A549 (cell line): ENCODE results near the gene BEST3. TPM values are rescaled to one million over a fixed set of nuclear protein-coding genes. Genes with fewer than 3 reads are reported as not detected.

Experiments
- ATAC-seq, 2 experiments: fragments of 200-7000 bp in 1 of 2; fragments of >200 bp in 1 of 2; cut with Nextera tagmentation in 1 of 2; cut with Tn5 transposase in 1 of 2; 3 replicates each; pipeline versions ENCODE4 v1.8.0 to v1.9.1; 2018 to 2020; ENCODE audit warnings: mild to moderate bottlenecking in 1 of 2, moderate library complexity in 1 of 2
- CTCF ChIA-PET: fragments of 300-600 bp; sonication (Branson Sonifier 250); formaldehyde crosslinking; extraction: SDS; loops from one replicate; lab custom pipeline; 2021; ENCODE audit warnings: antibody characterized with exemption, inconsistent platforms; lab: Yijun Ruan, JAX
- POLR2A ChIA-PET: fragments of 350-600 bp; formaldehyde crosslinking; extraction: SDS; loops from one replicate; lab custom pipeline; 2021; ENCODE audit warnings: antibody characterized with exemption, inconsistent platforms; lab: Yijun Ruan, JAX
- DNase-seq, 2 experiments: peaks; one replicate each; pipeline versions ENCODE4 v3.0.0 to v3.0.0-alpha.2; 2011 to 2016; ENCODE audit warnings: low read depth in 1 of 2, low spot score in 1 of 2
- FAIRE-seq: peaks from 2 replicates; lab custom pipeline; 2011; peaks lifted over from hg19 to GRCh38; lab: Jason Lieb, UNC
- H3K27ac ChIP-seq, 2 experiments: fragments of >200 bp; sonication (Bioruptor Twin); formaldehyde crosslinking; 3 replicates each; pipeline ENCODE4 v1.5.1; 2016 to 2017
- H3K4me1 ChIP-seq: fragments of >200 bp; sonication (Bioruptor Twin); formaldehyde crosslinking; 3 replicates; pipeline ENCODE4 v1.6.1; 2016
- H3K4me2 ChIP-seq: fragments of >200 bp; sonication (Bioruptor Twin); formaldehyde crosslinking; 3 replicates; pipeline ENCODE4 v1.6.1; 2016
- H3K4me3 ChIP-seq: fragments of >200 bp; sonication (Bioruptor Twin); formaldehyde crosslinking; 3 replicates; pipeline ENCODE4 v1.5.1; 2016
- H3K9me3 ChIP-seq: fragments of >200 bp; sonication (Bioruptor Twin); formaldehyde crosslinking; 3 replicates; pipeline ENCODE4 v1.6.1; 2016
- ATOH8 ChIP-seq: fragments of 250-450 bp; sonication (Bioruptor Pico); IDR thresholded peaks from 2 replicates; pipeline ENCODE4 v1.5.0; 2020; ENCODE audit warnings: low read depth, mild to moderate bottlenecking, moderate library complexity
- CHD2 ChIP-seq: fragments of 150-350 bp; IDR thresholded peaks from 2 replicates; pipeline ENCODE4 v1.6.1; 2014; ENCODE audit warnings: low read length; ENCODE audit not compliant: partially characterized antibody
- EHF ChIP-seq: fragments of 250-450 bp; sonication (Bioruptor Pico); IDR thresholded peaks from 2 replicates; pipeline ENCODE4 v1.5.0; 2020; ENCODE audit warnings: mild to moderate bottlenecking
- FOSB ChIP-seq: fragments of 250-450 bp; sonication (Bioruptor Pico); IDR thresholded peaks from 2 replicates; pipeline ENCODE4 v1.5.0; 2020; ENCODE audit warnings: mild to moderate bottlenecking, moderate library complexity
- FOSL2 ChIP-seq, 2 experiments: fragments of 450-650 bp in 1 of 2; fragments of >200 bp in 1 of 2; sonication (Bioruptor Twin) in 1 of 2; formaldehyde crosslinking; IDR thresholded peaks; 2 replicates each; pipeline versions ENCODE4 v1.5.0 to v1.6.1; 2016 to 2020; ENCODE audit warnings: mild to moderate bottlenecking in 1 of 2, moderate library complexity in 1 of 2
- HOXA7 ChIP-seq: fragments of 250-450 bp; sonication (Bioruptor Pico); IDR thresholded peaks from 2 replicates; pipeline ENCODE4 v1.5.0; 2020; ENCODE audit warnings: mild to moderate bottlenecking, moderate library complexity
- JUNB ChIP-seq: fragments of >200 bp; sonication (Bioruptor Twin); formaldehyde crosslinking; IDR thresholded peaks from 2 replicates; pipeline ENCODE4 v1.6.1; 2016
- KDM5A ChIP-seq: fragments of 200-600 bp; sonication (generic); IDR thresholded peaks from 2 replicates; pipeline ENCODE4 v1.6.1; 2016; ENCODE audit warnings: antibody characterized with exemption, mild to moderate bottlenecking
- MAFK ChIP-seq: fragments of 450-650 bp; IDR thresholded peaks from 2 replicates; pipeline ENCODE4 v1.6.1; 2014; ENCODE audit not compliant: partially characterized antibody
- MAX ChIP-seq: IDR thresholded peaks from 2 replicates; pipeline ENCODE4 v1.6.1; 2012
- MAZ ChIP-seq: fragments of 150-350 bp; IDR thresholded peaks from 2 replicates; pipeline ENCODE4 v1.6.1; 2014; ENCODE audit warnings: antibody characterized with exemption, low read depth, low read length, borderline replicate concordance
- MYC ChIP-seq: IDR thresholded peaks from 2 replicates; pipeline ENCODE4 v1.6.1; 2012; ENCODE audit warnings: mild to moderate bottlenecking, inconsistent platforms, low read length, improper control_type of control experiment, borderline replicate concordance
- NFE2L2 ChIP-seq: fragments of 150-350 bp; conservative IDR thresholded peaks from 2 replicates; pipeline ENCODE4 v1.6.1; 2014; ENCODE audit warnings: low read length
- NPAS2 ChIP-seq: fragments of 250-450 bp; sonication (Bioruptor Pico); IDR thresholded peaks from 2 replicates; pipeline ENCODE4 v1.8.0; 2022; ENCODE audit warnings: mild to moderate bottlenecking, moderate library complexity, borderline replicate concordance
- NR3C1 ChIP-seq: fragments of >200 bp; sonication (Bioruptor Twin); formaldehyde crosslinking; IDR thresholded peaks from 3 replicates; pipeline ENCODE4 v1.6.1; 2017
- PBX3 ChIP-seq: IDR thresholded peaks from 2 replicates; pipeline ENCODE4 v1.6.1; 2012
- RAD21 ChIP-seq, 2 experiments: fragments of >200 bp in 1 of 2; sonication (Bioruptor Twin) in 1 of 2; formaldehyde crosslinking in 1 of 2; IDR thresholded peaks in 1 of 2; conservative IDR thresholded peaks in 1 of 2; 2 replicates in 1 of 2; 3 replicates in 1 of 2; pipeline ENCODE4 v1.6.1; 2012 to 2018; ENCODE audit warnings: inconsistent platforms in 1 of 2
- RCOR1 ChIP-seq: fragments of 150-350 bp; IDR thresholded peaks from 2 replicates; pipeline ENCODE4 v1.6.1; 2014; ENCODE audit warnings: antibody characterized with exemption, low read length, low read depth
- SMC3 ChIP-seq: fragments of >200 bp; sonication (Bioruptor Twin); formaldehyde crosslinking; IDR thresholded peaks from 3 replicates; pipeline ENCODE4 v1.6.1; 2018; ENCODE audit warnings: inconsistent platforms
- SREBF2 ChIP-seq: fragments of 450-650 bp; IDR thresholded peaks from 2 replicates; pipeline ENCODE4 v1.6.1; 2014; ENCODE audit warnings: mild to moderate bottlenecking, moderate library complexity
- ZC3H11A ChIP-seq: fragments of 450-650 bp; IDR thresholded peaks from 2 replicates; pipeline ENCODE4 v1.6.1; 2014; ENCODE audit warnings: antibody characterized with exemption, mild to moderate bottlenecking
- ZFP36 ChIP-seq: fragments of 450-650 bp; IDR thresholded peaks from 2 replicates; pipeline ENCODE4 v1.6.1; 2014; ENCODE audit warnings: borderline replicate concordance; ENCODE audit not compliant: partially characterized antibody
- ZSCAN20 ChIP-seq: fragments of 250-450 bp; sonication (Bioruptor Pico); IDR thresholded peaks from 2 replicates; pipeline ENCODE4 v1.8.0; 2022; ENCODE audit warnings: mild to moderate bottlenecking, moderate library complexity
- WGBS: methylation state at CpG from one replicate; pipeline ENCODE4 v1.1.6; 2017; ENCODE audit errors: missing lambda C conversion rate; 5-methylcytosine and 5-hydroxymethylcytosine counted together
- polyA plus RNA-seq, 4 experiments: library from polyadenylated mRNA; depleted of rRNA in 3 of 4; stranded (reverse); fragments of >200 nt; fragmentation: RNase III in 1 of 4; extraction: RNeasy Plus Mini Kit Qiagen cat#74134 plus additional on column Dnase treatment in 1 of 4; gene quantifications; 2 replicates in 3 of 4; 3 replicates in 1 of 4; pipeline ENCODE4 v1.2.3, GENCODE V29; 2011 to 2017
- TF ChIP-seq, protein P1 (sequence below): fragments of >200 bp; sonication (Bioruptor Twin); formaldehyde crosslinking; IDR thresholded peaks from 3 replicates; pipeline ENCODE4 v1.5.1; 2016

Gene BEST3
- polyA plus RNA-seq, 2 of the 4 experiments (the other 2 are of a cell fraction) = 0.57 to 1.2 TPM

DNA sequence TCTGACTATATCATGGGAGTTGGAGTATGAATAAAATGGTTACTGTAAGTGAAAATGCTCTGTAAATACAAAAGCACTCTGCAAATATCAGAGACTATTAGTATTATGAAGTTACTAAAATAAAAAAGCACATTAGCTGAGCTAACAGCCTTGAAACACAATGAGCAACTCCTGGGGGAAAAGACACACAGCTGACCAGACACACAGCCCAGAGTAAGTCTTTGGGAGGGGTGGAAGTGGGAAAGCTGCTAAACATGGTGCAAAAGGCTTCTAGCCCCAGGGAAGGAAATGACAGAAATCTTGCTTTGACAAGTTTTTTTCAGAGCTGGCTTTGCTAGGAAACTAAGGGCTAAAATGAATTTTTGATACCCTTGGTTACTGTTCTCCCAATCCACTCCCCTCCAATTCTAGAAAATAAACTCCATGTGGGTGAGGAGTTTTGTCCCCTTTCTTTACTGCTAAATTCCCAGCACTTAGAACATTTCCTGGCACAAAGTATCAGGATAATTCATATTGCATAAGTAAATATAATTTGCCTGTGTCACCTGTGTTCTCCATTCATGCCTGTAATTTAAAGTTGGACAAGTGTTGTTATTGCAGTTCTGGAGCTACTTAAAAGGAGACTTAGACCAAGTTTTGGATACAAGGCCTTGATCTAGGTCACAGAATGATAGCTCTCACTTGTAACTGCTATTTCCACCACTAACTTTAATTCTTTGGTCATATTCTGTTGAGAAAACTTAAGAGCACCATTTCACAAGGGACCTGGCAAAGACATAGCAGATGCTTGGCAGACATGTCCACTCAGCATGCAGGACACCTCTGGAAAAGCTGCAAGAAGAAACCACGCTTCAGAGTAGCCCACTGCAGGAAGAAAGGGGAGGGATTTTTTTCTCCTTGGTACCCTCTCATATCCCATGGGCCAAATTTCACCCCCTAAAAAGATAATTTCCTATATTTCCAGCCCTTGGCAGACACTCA lies 20.5 kb upstream of the BEST3 start (continued):
- TF ChIP-seq, protein P1, sequence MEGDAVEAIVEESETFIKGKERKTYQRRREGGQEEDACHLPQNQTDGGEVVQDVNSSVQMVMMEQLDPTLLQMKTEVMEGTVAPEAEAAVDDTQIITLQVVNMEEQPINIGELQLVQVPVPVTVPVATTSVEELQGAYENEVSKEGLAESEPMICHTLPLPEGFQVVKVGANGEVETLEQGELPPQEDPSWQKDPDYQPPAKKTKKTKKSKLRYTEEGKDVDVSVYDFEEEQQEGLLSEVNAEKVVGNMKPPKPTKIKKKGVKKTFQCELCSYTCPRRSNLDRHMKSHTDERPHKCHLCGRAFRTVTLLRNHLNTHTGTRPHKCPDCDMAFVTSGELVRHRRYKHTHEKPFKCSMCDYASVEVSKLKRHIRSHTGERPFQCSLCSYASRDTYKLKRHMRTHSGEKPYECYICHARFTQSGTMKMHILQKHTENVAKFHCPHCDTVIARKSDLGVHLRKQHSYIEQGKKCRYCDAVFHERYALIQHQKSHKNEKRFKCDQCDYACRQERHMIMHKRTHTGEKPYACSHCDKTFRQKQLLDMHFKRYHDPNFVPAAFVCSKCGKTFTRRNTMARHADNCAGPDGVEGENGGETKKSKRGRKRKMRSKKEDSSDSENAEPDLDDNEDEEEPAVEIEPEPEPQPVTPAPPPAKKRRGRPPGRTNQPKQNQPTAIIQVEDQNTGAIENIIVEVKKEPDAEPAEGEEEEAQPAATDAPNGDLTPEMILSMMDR = no peak
- no peak for TF ChIP-seq MAFK
- TF ChIP-seq ZFP36 = no peak
- TF ChIP-seq HOXA7 (CRISPR knock-in tag) = no peak
- TF ChIP-seq ZSCAN20 (CRISPR knock-in tag) = no peak

GRCh38 chr12:69714542-69714941 lies 15.4 kb upstream of the BEST3 start:
- 57% methylated on average over 3 of the region's 3 CpGs for WGBS
- FAIRE-seq = no peak
- CTCF ChIA-PET = interaction anchor here (1.1 kb wide), 1 partner anchor 23 kb away, joined by 3 read pairs; no protein-coding TSS in a partner anchor

More at GRCh38 chr12:69714542-69714941, 15.4 kb upstream of the BEST3 start:
- no peaks in the 10 kb centered on the region for H3K9me3 ChIP-seq
- POLR2A ChIA-PET = no interaction called here
- no peak overlapping the region for H3K4me3 ChIP-seq
- no peak overlapping the region for H3K27ac ChIP-seq
- TF ChIP-seq CHD2 (no peak), PBX3 (no peak), MYC (no peak), NR3C1 (no peak), MAX (no peak), SMC3 (no peak), JUNB (no peak), RCOR1 (no peak), NFE2L2 (no peak), ATOH8 (CRISPR knock-in tag) (no peak), KDM5A (no peak), EHF (no peak), ZC3H11A (no peak), NPAS2 (CRISPR knock-in tag) (no peak), SREBF2 (no peak), MAZ (no peak), FOSB (CRISPR knock-in tag) (no peak), RAD21 (conservative IDR thresholded peaks at IDR 0.05 in 1 of 2, IDR thresholded peaks at IDR 0.05 in 1 of 2) (no peak), FOSL2 (IDR thresholded peaks at IDR 0.05) (no peak), FOSL2 (CRISPR knock-in tag; IDR thresholded peaks at IDR 0.05) (no peak)
- TF ChIP-seq, protein P1 = no peak
- no peak for ATAC-seq
- DNase-seq = no peak
- no peak overlapping the region for H3K4me2 ChIP-seq
- no peaks in the 10 kb centered on the region for H3K4me1 ChIP-seq
